GM12874 (cell line): ENCODE data around the gene FASTK.

Experiments used
- TF ChIP-seq, protein P1 (sequence below): IDR thresholded peaks from 2 replicates; pipeline ENCODE4 v1.5.1; 2011; ENCODE audit warnings: low read depth, mild to moderate bottlenecking, control low read depth, low read length, moderate library complexity; ENCODE audit not compliant: insufficient read depth

FASTK gene

DNA sequence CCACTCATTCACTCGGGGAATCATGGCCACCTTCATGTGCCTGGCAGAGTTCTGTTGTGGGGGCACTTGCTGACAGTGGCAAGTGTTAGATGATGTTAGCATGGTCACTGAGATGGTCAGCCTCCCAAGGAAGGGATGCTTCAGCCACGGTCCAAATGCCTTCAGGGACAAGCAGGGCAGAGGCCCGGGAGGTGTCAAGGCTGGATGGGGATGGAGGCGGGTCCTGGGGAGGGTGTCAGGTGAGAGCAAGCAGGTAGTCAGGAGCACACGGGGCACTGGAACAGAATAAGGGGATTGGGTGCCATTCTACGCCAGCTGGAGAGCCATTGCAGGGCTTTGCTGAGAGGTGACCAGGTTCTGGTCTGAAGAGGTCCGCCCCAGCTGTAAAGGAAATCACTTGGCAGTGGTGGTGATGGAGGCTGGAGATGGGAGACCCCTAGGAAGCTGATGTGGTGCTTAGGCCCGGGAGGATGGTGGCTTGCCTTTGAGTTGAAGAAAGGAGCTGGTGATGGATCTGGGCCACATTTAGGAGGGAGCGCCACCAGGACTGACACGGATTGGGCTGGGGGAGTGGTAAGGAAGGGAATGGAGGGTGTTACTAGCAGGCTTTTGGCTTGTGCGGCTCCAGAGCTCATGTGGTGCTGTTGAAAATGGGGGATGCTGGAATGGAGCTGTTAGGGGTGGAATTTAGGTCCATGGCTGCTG, 29.8 kb upstream of the FASTK start:
- TF ChIP-seq, protein P1, sequence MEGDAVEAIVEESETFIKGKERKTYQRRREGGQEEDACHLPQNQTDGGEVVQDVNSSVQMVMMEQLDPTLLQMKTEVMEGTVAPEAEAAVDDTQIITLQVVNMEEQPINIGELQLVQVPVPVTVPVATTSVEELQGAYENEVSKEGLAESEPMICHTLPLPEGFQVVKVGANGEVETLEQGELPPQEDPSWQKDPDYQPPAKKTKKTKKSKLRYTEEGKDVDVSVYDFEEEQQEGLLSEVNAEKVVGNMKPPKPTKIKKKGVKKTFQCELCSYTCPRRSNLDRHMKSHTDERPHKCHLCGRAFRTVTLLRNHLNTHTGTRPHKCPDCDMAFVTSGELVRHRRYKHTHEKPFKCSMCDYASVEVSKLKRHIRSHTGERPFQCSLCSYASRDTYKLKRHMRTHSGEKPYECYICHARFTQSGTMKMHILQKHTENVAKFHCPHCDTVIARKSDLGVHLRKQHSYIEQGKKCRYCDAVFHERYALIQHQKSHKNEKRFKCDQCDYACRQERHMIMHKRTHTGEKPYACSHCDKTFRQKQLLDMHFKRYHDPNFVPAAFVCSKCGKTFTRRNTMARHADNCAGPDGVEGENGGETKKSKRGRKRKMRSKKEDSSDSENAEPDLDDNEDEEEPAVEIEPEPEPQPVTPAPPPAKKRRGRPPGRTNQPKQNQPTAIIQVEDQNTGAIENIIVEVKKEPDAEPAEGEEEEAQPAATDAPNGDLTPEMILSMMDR, result no peak

DNA sequence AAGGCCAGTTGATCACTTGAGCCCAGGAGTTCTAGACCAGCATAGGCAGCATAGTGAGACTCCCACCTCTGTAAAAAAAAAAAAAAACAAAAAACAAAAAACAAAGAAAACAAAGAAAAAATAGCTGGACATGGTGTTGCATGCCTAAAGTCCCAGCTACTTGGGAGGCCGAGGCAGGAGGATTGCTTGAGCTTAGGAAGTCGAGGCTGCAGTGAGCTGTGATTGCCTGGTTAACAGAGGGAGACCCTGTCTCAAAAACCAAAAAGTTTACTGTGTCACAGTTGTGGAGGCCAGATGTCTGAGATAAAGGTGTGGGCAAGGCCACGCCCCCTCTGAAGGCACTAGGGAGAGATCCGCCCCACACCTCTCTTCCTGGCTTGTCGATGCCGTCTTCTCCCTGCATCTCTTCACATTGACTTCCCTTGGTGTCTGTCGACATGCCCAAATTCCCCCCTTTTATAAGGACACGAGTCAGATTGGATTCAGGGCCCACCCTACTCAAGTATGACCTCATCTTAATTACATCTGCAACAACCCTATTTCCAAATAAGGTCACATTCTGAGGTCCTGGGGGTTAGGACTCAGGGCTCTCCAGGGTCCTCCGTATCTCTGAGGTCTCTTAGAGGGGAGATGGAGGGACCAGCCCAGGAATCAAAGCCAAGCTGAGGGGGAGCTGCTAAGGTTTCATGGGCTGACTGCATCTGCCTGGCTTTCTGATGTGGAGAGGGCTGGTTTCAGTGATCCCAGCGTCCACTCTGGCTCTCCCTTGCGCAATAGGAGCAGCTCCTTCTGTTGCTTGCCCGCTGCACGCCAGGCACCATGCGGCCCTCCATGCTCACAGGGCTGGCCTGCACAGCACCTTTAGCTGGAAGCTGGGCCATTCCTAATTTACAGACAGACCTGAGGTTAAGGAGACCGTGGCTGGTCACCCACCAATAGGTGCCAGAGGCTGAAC, 28.8 kb upstream of the FASTK start:
- TF ChIP-seq, protein P1, result no peak

DNA sequence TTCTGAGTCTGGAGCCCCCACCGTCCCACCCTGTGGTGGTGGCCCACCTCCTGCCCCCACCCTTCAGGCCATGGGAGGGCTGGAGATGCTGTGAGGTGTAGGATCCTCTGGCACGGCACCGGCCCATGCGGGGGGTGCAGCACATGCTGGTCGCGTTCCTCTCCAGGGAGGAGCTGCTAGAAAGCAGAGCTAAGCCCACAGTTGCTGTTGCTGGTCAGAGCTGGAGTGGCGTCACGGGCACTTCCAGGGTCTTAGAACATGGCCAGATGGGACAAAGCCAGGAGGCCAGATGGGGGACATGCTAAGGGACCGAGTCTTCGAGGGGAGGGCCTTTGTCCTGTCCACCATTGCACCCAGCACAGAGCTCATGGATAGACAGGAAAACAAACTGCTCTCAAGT, 27.3 kb upstream of the FASTK start:
- TF ChIP-seq, protein P1, result no peak

GRCh38 chr7:151104411-151105235, 24.0 kb upstream of the FASTK start:
- TF ChIP-seq, protein P1, result no peak

DNA sequence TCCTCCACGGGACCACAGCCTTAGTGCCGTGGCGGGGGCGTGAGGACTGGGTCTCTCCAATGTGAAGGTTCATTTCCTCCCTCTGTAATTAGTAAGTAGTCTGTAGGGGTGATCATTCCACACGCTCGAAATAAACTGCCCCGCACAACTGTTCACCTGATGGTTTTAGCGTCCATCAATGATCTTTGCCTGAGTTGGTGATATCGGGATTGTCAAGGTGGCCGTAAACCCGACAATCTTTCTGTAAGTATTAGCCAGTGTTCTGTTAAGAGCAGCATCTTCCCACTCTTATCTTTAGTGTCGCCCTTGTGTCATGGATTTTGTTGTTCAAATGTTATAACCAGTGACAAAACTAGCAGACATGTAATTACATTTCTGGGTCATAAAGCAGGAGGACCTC, 23.4 kb upstream of the FASTK start:
- TF ChIP-seq, protein P1, result no peak

- TF ChIP-seq, protein P1, result no peak
Measured at GRCh38 chr7:151102991-151103390, 22.4 kb upstream of the FASTK start.
